HepG2 (cell line): ENCODE data around the gene PGPEP1. TPM values are rescaled to one million over a fixed set of nuclear protein-coding genes. Genes with fewer than 3 reads are reported as not detected.
A peak's percentile ranks its signal among the peaks of the same experiment; 100 is the strongest.

Experiments
- AGO2 ChIP-seq: fragments of 200-400 bp; formaldehyde crosslinking; optimal IDR thresholded peaks from 2 replicates; pipeline ENCODE3; 2017; ENCODE audit warnings: mild to moderate bottlenecking, low read depth, low read length, moderate library complexity
- ARNT2 ChIP-seq: sonication (generic); formaldehyde crosslinking; IDR thresholded peaks from 2 replicates; pipeline ENCODE4 v1.8.0; 2022; ENCODE audit warnings: mild to moderate bottlenecking, low read depth, missing genetic modification reagents, moderate library complexity
- GATAD1 ChIP-seq: IDR thresholded peaks from 2 replicates; pipeline ENCODE4 v1.6.1; 2016; ENCODE audit warnings: missing genetic modification reagents, missing compliant biosample characterization
- GMEB2 ChIP-seq: IDR thresholded peaks from 2 replicates; pipeline ENCODE4 v1.6.1; 2016; ENCODE audit warnings: missing biosample characterization, missing genetic modification reagents, low read depth
- KLF15 ChIP-seq: sonication (generic); formaldehyde crosslinking; IDR thresholded peaks from 2 replicates; pipeline ENCODE4 v1.8.1; 2023; ENCODE audit warnings: borderline replicate concordance, mild to moderate bottlenecking, inconsistent platforms, missing genetic modification reagents, mixed read lengths
- NCOA5 ChIP-seq: sonication (generic); formaldehyde crosslinking; IDR thresholded peaks from 2 replicates; pipeline ENCODE4 v1.4.0; 2020; ENCODE audit warnings: missing genetic modification reagents
- PATZ1 ChIP-seq: sonication (generic); formaldehyde crosslinking; IDR thresholded peaks from 2 replicates; pipeline ENCODE4 v1.4.0; 2020; ENCODE audit warnings: missing genetic modification reagents
- REPIN1 ChIP-seq: sonication (generic); formaldehyde crosslinking; IDR thresholded peaks from 2 replicates; pipeline ENCODE4 v1.8.0; 2022; ENCODE audit warnings: missing genetic modification reagents, low read depth, mild to moderate bottlenecking, borderline replicate concordance
- SALL1 ChIP-seq: sonication (generic); formaldehyde crosslinking; IDR thresholded peaks from 2 replicates; pipeline ENCODE4 v1.8.0; 2022; ENCODE audit warnings: mild to moderate bottlenecking, missing genetic modification reagents
- TAF1 ChIP-seq: sonication (generic); formaldehyde crosslinking; IDR thresholded peaks from 2 replicates; pipeline ENCODE4 v1.4.0; 2020; ENCODE audit warnings: missing genetic modification reagents
- TERF1 ChIP-seq: sonication (generic); formaldehyde crosslinking; IDR thresholded peaks from 2 replicates; pipeline ENCODE4 v1.8.0; 2022; ENCODE audit warnings: mild to moderate bottlenecking, missing genetic modification reagents, moderate library complexity
- ZBTB14 ChIP-seq: sonication (generic); formaldehyde crosslinking; IDR thresholded peaks from 2 replicates; pipeline ENCODE4 v1.4.0; 2020; ENCODE audit warnings: missing genetic modification reagents
- ZFP91 ChIP-seq: sonication (generic); formaldehyde crosslinking; IDR thresholded peaks from 2 replicates; pipeline ENCODE4 v1.9.0; 2022; ENCODE audit warnings: missing genetic modification reagents, mild to moderate bottlenecking, borderline replicate concordance
- ZNF362 ChIP-seq: sonication (generic); formaldehyde crosslinking; IDR thresholded peaks from 2 replicates; pipeline ENCODE4 v1.4.0; 2020; ENCODE audit warnings: missing genetic modification reagents, mild to moderate bottlenecking, borderline replicate concordance
- ZNF788 ChIP-seq: sonication (generic); formaldehyde crosslinking; IDR thresholded peaks from 2 replicates; pipeline ENCODE4 v1.5.0; 2020; ENCODE audit warnings: mild to moderate bottlenecking, missing genetic modification reagents, borderline replicate concordance
- ZNF792 ChIP-seq: IDR thresholded peaks from 2 replicates; pipeline ENCODE4 v1.6.1; 2016
- ZNF878 ChIP-seq: sonication (generic); formaldehyde crosslinking; IDR thresholded peaks from 2 replicates; pipeline ENCODE4 v1.8.1; 2023; ENCODE audit warnings: mild to moderate bottlenecking, missing genetic modification reagents, moderate library complexity
- ZSCAN12 ChIP-seq: sonication (generic); formaldehyde crosslinking; IDR thresholded peaks from 2 replicates; pipeline ENCODE4 v1.9.0; 2021; ENCODE audit warnings: mild to moderate bottlenecking, missing genetic modification reagents
- ZSCAN9 ChIP-seq: IDR thresholded peaks from 2 replicates; pipeline ENCODE4 v1.6.1; 2016; ENCODE audit warnings: borderline replicate concordance
- polyA plus RNA-seq, 8 experiments: library from polyadenylated mRNA; depleted of rRNA in 3 of 8; stranded (reverse) in 7 of 8; unstranded in 1 of 8; fragments of >200 nt; fragmentation: Illumina TruSeq in 4 of 8; extraction: Trizol in 4 of 8; gene quantifications; 2 replicates each; pipeline versions ENCODE4 v1.2.1 to v1.2.3, GENCODE V29; 2011 to 2016; ENCODE audit warnings: low read depth in 4 of 8, missing spikeins in 1 of 8, mixed read lengths in 1 of 8; ENCODE audit not compliant: insufficient read depth in 1 of 8
- total RNA-seq, 5 experiments: library from RNA; depleted of rRNA; stranded (reverse); fragments of >200 nt; fragmentation: Illumina TruSeq; extraction: Trizol; gene quantifications; 2 replicates each; pipeline ENCODE4 v1.2.3, GENCODE V29; 2016; ENCODE audit warnings: low read depth in 1 of 5

PGPEP1 gene
- total and polyA plus RNA-seq, 2 of the 13 experiments (the other 11 are each of a cell fraction or from before 2014, with no cell fraction given) = 53.1 to 56.6 TPM

- TF ChIP-seq GMEB2 (CRISPR knock-in tag) (0 out of 2 replicates have a peak, but pooled peaks have one; percentile 36), ZNF878 (CRISPR knock-in tag) (0 out of 2 replicates have a peak, but pooled peaks have one; percentile 36), ZBTB14 (CRISPR knock-in tag) (no peak), AGO2 (peak; percentile 17), ARNT2 (CRISPR knock-in tag) (peak; percentile 7; the same call in 1 of the 2 replicates), REPIN1 (CRISPR knock-in tag) (no peak; the same call in 1 of the 2 replicates), ZNF788 (CRISPR knock-in tag) (peak; percentile 22; the same call in 1 of the 2 replicates), GATAD1 (CRISPR knock-in tag) (peak; percentile 46), SALL1 (peak; percentile 66), ZSCAN9 (CRISPR knock-in tag) (peak; percentile 33; the same call in 1 of the 2 replicates), TAF1 (CRISPR knock-in tag) (peak; percentile 44; the same call in 1 of the 2 replicates), TERF1 (no peak), ZFP91 (CRISPR knock-in tag) (peak; percentile 46; the same call in 1 of the 2 replicates), PATZ1 (CRISPR knock-in tag) (peak; percentile 99), KLF15 (CRISPR knock-in tag) (no peak), ZSCAN12 (CRISPR knock-in tag) (no peak), NCOA5 (CRISPR knock-in tag) (no peak), ZNF362 (no peak), ZNF792 (0 out of 2 replicates have a peak, but pooled peaks have one; percentile 19)
Measured at GRCh38 chr19:18340990-18341868, 831 bp downstream of the PGPEP1 start (continued).
